ENCODE results near the gene DYNLT2. TPM values are rescaled to one million over a fixed set of nuclear protein-coding genes. Genes with fewer than 3 reads are reported as not detected.

DYNLT2 gene
- total RNA-seq, 1 experiment from 2014 or later: 1.8 TPM

GRCh38 chr6:169738976-169739529 is 12.3 kb downstream of the DYNLT2 start:
- Histone ChIP-seq H3T11ph (ENCODE audit: low read length) (no peak overlapping the region), H3K79me2 (ENCODE audit: insufficient read depth, low read length) (no peaks in the 10 kb centered on the region), H3K27me3 (ENCODE audit: insufficient read depth, low read length) (no peaks in the 10 kb centered on the region), H4K5ac (ENCODE audit: insufficient read length, low read depth, low read length) (no peak overlapping the region), H3K4ac (ENCODE audit: low read depth, low read length) (no peak overlapping the region), H3K9ac (ENCODE audit: extremely low read depth, insufficient read length, low read length) (no peak overlapping the region), H3K4me1 (ENCODE audit: insufficient read depth, low read length) (no peaks in the 10 kb centered on the region), H3K23me2 (ENCODE audit: insufficient read length, low read depth, low read length, poor library complexity, severe bottlenecking) (no peaks in the 10 kb centered on the region), H3K27ac (ENCODE audit: insufficient read length, low read depth, low read length) (no peak overlapping the region), H2BK12ac (ENCODE audit: insufficient read length, low read depth, low read length) (no peak overlapping the region), H4K8ac (replicated peaks; ENCODE audit: insufficient read length, low read depth, low read length) (no peak overlapping the region), H2BK120ac (ENCODE audit: low read depth, low read length, poor library complexity, severe bottlenecking) (no peak overlapping the region), H2BK15ac (ENCODE audit: low read depth, low read length) (no peak overlapping the region), H2AK5ac (ENCODE audit: insufficient read length, low read length) (no peak overlapping the region), H2BK5ac (ENCODE audit: insufficient read length, low read length) (no peak overlapping the region), H2AFZ (ENCODE audit: low read length) (no peak overlapping the region), H3K56ac (ENCODE audit: insufficient read length, low read depth, low read length) (no peak overlapping the region), H4K91ac (ENCODE audit: insufficient read length, low read depth, low read length) (no peak overlapping the region), H3K79me1 (ENCODE audit: insufficient read depth, low read depth, low read length, poor library complexity, severe bottlenecking) (no peaks in the 10 kb centered on the region), H4K20me1 (ENCODE audit: control insufficient read depth, insufficient read depth, insufficient read length) (no peaks in the 10 kb centered on the region), H2BK20ac (ENCODE audit: low read depth, low read length, poor library complexity, severe bottlenecking) (no peak overlapping the region), H3K23ac (ENCODE audit: insufficient read length, low read depth, low read length) (no peak overlapping the region), H3K9me3 (ENCODE audit: control insufficient read depth, low read depth, low read length) (no peaks in the 10 kb centered on the region), H3K4me2 (ENCODE audit: insufficient read depth, insufficient read length, low read length) (no peak overlapping the region), H3K18ac (ENCODE audit: insufficient read length, low read depth, low read length) (no peak overlapping the region), H3K14ac (ENCODE audit: insufficient read depth, low read length) (no peak overlapping the region)
- no peak for TF ChIP-seq CTCF (conservative IDR thresholded peaks at IDR 0.05)
- no CpG with 5 or more reads among the region's 2 CpGs for WGBS (ENCODE audit: extremely low coverage, insufficient read length, low lambda C conversion rate)
- H3K9me3 Mint-ChIP-seq: no peaks in the 10 kb centered on the region
- peaks cover 7% of the 10 kb centered on the region for H3K27me3 Mint-ChIP-seq (ENCODE audit: low read depth)
- peaks cover 3 to 5% of the 10 kb centered on the region in 2 experiments; a peak in 1 of 4 replicates for H3K4me1 Mint-ChIP-seq
- no peak for DNase-seq
- no peak overlapping the region for H3K4me3 Mint-ChIP-seq
- no peak overlapping the region for H3K27ac Mint-ChIP-seq
- no peaks in the 10 kb centered on the region for H3K36me3 Mint-ChIP-seq (ENCODE audit: insufficient read depth in 1 of 3, low read depth in 3 of 3)
